HepG2 (cell line): ENCODE results near the gene LSM2. TPM values are rescaled to one million over a fixed set of nuclear protein-coding genes. Genes with fewer than 3 reads are reported as not detected.

Experiments used
- CEBPG ChIP-seq: IDR thresholded peaks from 2 replicates; pipeline ENCODE4 v1.6.1; 2016
- E2F5 ChIP-seq: sonication (generic); formaldehyde crosslinking; conservative IDR thresholded peaks from 2 replicates; pipeline ENCODE4 v1.4.0; 2020; ENCODE audit warnings: missing genetic modification reagents
- GATA4 ChIP-seq: sonication (generic); IDR thresholded peaks from 2 replicates; pipeline ENCODE4 v1.6.1; 2016; ENCODE audit warnings: antibody characterized with exemption, low read depth, borderline replicate concordance
- GATAD2A ChIP-seq: IDR thresholded peaks from 2 replicates; pipeline ENCODE4 v1.6.1; 2016
- GTF2F1 ChIP-seq: fragments of 150-350 bp; IDR thresholded peaks from 2 replicates; pipeline ENCODE4 v1.6.1; 2014; ENCODE audit warnings: low read length
- HCFC1 ChIP-seq: fragments of 150-350 bp; IDR thresholded peaks from 2 replicates; pipeline ENCODE4 v1.6.1; 2014; ENCODE audit warnings: low read depth, low read length
- HNF1B ChIP-seq: sonication (generic); formaldehyde crosslinking; IDR thresholded peaks from 2 replicates; pipeline ENCODE4 v1.5.1; 2020; ENCODE audit warnings: mild to moderate bottlenecking, moderate library complexity, missing genetic modification reagents
- NFATC3 ChIP-seq: sonication (generic); formaldehyde crosslinking; IDR thresholded peaks from 2 replicates; pipeline ENCODE4 v1.5.1; 2020; ENCODE audit warnings: mild to moderate bottlenecking, missing genetic modification reagents
- NFYC ChIP-seq: IDR thresholded peaks from 2 replicates; pipeline ENCODE4 v1.6.1; 2016; ENCODE audit warnings: missing genetic modification reagents, missing compliant biosample characterization
- PBX2 ChIP-seq: IDR thresholded peaks from 2 replicates; pipeline ENCODE4 v1.6.1; 2016; ENCODE audit warnings: control low read depth
- PHF21A ChIP-seq: sonication (generic); formaldehyde crosslinking; IDR thresholded peaks from 2 replicates; pipeline ENCODE4 v1.5.0; 2020; ENCODE audit warnings: mild to moderate bottlenecking, missing genetic modification reagents
- REXO4 ChIP-seq: sonication (generic); formaldehyde crosslinking; IDR thresholded peaks from 2 replicates; pipeline ENCODE4 v1.8.0; 2022; ENCODE audit warnings: missing genetic modification reagents, mild to moderate bottlenecking, borderline replicate concordance
- ZNF136 ChIP-seq: sonication (generic); formaldehyde crosslinking; IDR thresholded peaks from 2 replicates; pipeline ENCODE4 v1.8.1; 2022; ENCODE audit warnings: low read depth, mild to moderate bottlenecking, moderate library complexity, missing genetic modification reagents
- ZNF30 ChIP-seq: sonication (generic); formaldehyde crosslinking; IDR thresholded peaks from 2 replicates; pipeline ENCODE4 v1.5.0; 2020; ENCODE audit warnings: mild to moderate bottlenecking, missing genetic modification reagents
- ZNF350 ChIP-seq: sonication (generic); formaldehyde crosslinking; IDR thresholded peaks from 2 replicates; pipeline ENCODE4 v1.4.0; 2020; ENCODE audit warnings: mild to moderate bottlenecking, low read depth, missing genetic modification reagents, borderline replicate concordance
- ZNF503 ChIP-seq: sonication (generic); formaldehyde crosslinking; IDR thresholded peaks from 2 replicates; pipeline ENCODE4 v1.4.0; 2020; ENCODE audit warnings: missing genetic modification reagents
- ZNF710 ChIP-seq: sonication (generic); formaldehyde crosslinking; IDR thresholded peaks from 2 replicates; pipeline ENCODE4 v1.5.0; 2020; ENCODE audit warnings: mild to moderate bottlenecking, missing genetic modification reagents, borderline replicate concordance
- ZNF772 ChIP-seq: sonication (generic); formaldehyde crosslinking; IDR thresholded peaks from 2 replicates; pipeline ENCODE4 v1.5.0; 2020; ENCODE audit warnings: mild to moderate bottlenecking, missing genetic modification reagents
- polyA plus RNA-seq, 8 experiments: library from polyadenylated mRNA; depleted of rRNA in 3 of 8; stranded (reverse) in 7 of 8; unstranded in 1 of 8; fragments of >200 nt; fragmentation: Illumina TruSeq in 4 of 8; extraction: Trizol in 4 of 8; gene quantifications; 2 replicates each; pipeline versions ENCODE4 v1.2.1 to v1.2.3, GENCODE V29; 2011 to 2016; ENCODE audit warnings: low read depth in 4 of 8, missing spikeins in 1 of 8, mixed read lengths in 1 of 8; ENCODE audit not compliant: insufficient read depth in 1 of 8
- total RNA-seq, 5 experiments: library from RNA; depleted of rRNA; stranded (reverse); fragments of >200 nt; fragmentation: Illumina TruSeq; extraction: Trizol; gene quantifications; 2 replicates each; pipeline ENCODE4 v1.2.3, GENCODE V29; 2016; ENCODE audit warnings: low read depth in 1 of 5

Gene LSM2
- total and polyA plus RNA-seq, 2 of the 13 experiments (the other 11 are each of a cell fraction or from before 2014, with no cell fraction given), result 69.4 to 90.5 TPM

- 0 out of 2 replicates have a peak, but pooled peaks have one; percentile 53 for TF ChIP-seq ZNF350
- TF ChIP-seq ZNF710, result peak; percentile 40; the same call in 1 of the 2 replicates
- no peak for TF ChIP-seq NFATC3
- no peak for TF ChIP-seq REXO4 (CRISPR knock-in tag)
- TF ChIP-seq GATAD2A (CRISPR knock-in tag), result peak; percentile 75
- TF ChIP-seq NFYC (CRISPR knock-in tag), result no peak
- TF ChIP-seq PBX2 (CRISPR knock-in tag), result no peak
- TF ChIP-seq CEBPG, result peak; percentile 54
- 0 out of 2 replicates have a peak, but pooled peaks have one; percentile 40 for TF ChIP-seq GTF2F1
- no peak; the same call in 1 of the 2 replicates for TF ChIP-seq PHF21A (CRISPR knock-in tag)
- no peak for TF ChIP-seq ZNF503 (CRISPR knock-in tag)
- TF ChIP-seq ZNF772, result 0 out of 2 replicates have a peak, but pooled peaks have one; percentile 53
- peak; percentile 27; the same call in 1 of the 2 replicates for TF ChIP-seq HNF1B (CRISPR knock-in tag)
- TF ChIP-seq GATA4, result 0 out of 2 replicates have a peak, but pooled peaks have one; percentile 31
- TF ChIP-seq ZNF30 (CRISPR knock-in tag), result no peak
- no peak for TF ChIP-seq E2F5 (CRISPR knock-in tag)
- TF ChIP-seq HCFC1, result peak; percentile 17; the same call in 1 of the 2 replicates
- peak; percentile 67; the same call in 1 of the 2 replicates for TF ChIP-seq ZNF136 (CRISPR knock-in tag)
Measured at GRCh38 chr6:31822036-31822821, 15.5 kb upstream of the LSM2 start (continued).
